Measurements from ENCODE around the gene PLPP4.

Gene PLPP4

GRCh38 chr10:120415709-120416330 lies 41.2 kb upstream of the PLPP4 start:
- H3K4me2 ChIP-seq (ENCODE audit: low read length): no peak overlapping the region
- H3K27me3 ChIP-seq (ENCODE audit: control insufficient read depth, low read length): no peaks in the 10 kb centered on the region
- H3K79me2 ChIP-seq (ENCODE audit: control insufficient read depth, low read length): no peaks in the 10 kb centered on the region
- H4K20me1 ChIP-seq (ENCODE audit: control insufficient read depth, insufficient read depth, low read depth, low read length): no peaks in the 10 kb centered on the region
- no peaks in the 10 kb centered on the region for H3K9me2 ChIP-seq (replicated peaks; ENCODE audit: control insufficient read depth, low read length)
- TF ChIP-seq EZH2phosphoT487 (IDR thresholded peaks at IDR 0.05; ENCODE audit: borderline replicate concordance, low read length): no peak
- TF ChIP-seq CTCF (IDR thresholded peaks at IDR 0.05; ENCODE audit: low read depth, low read length, poor library complexity, severe bottlenecking): no peak
- no peaks in the 10 kb centered on the region for H3K9me3 ChIP-seq (ENCODE audit: control insufficient read depth, insufficient read depth, low read length)
- no peak overlapping the region for H3K4me3 ChIP-seq (ENCODE audit: low read length)
- H3K36me3 ChIP-seq (ENCODE audit: control insufficient read depth, low read length): no peaks in the 10 kb centered on the region
- H3K27ac ChIP-seq (ENCODE audit: low read depth, low read length): no peak overlapping the region
- H3K4me1 ChIP-seq (ENCODE audit: control insufficient read depth, low read length): no peaks in the 10 kb centered on the region
- no peaks in the 10 kb centered on the region for H3F3A ChIP-seq (ENCODE audit: control insufficient read depth, insufficient read depth)

- H3K4me2 ChIP-seq (ENCODE audit: low read length): no peak overlapping the region
- H3F3A ChIP-seq (ENCODE audit: control insufficient read depth, insufficient read depth): no peaks in the 10 kb centered on the region
- H4K20me1 ChIP-seq (ENCODE audit: control insufficient read depth, insufficient read depth, low read depth, low read length): no peaks in the 10 kb centered on the region
- no peaks in the 10 kb centered on the region for H3K9me3 ChIP-seq (ENCODE audit: control insufficient read depth, insufficient read depth, low read length)
- no peaks in the 10 kb centered on the region for H3K4me1 ChIP-seq (ENCODE audit: control insufficient read depth, low read length)
- no peaks in the 10 kb centered on the region for H3K36me3 ChIP-seq (ENCODE audit: control insufficient read depth, low read length)
- no peak overlapping the region for H3K27ac ChIP-seq (ENCODE audit: low read depth, low read length)
- H3K79me2 ChIP-seq (ENCODE audit: control insufficient read depth, low read length): no peaks in the 10 kb centered on the region
- H3K9me2 ChIP-seq (replicated peaks; ENCODE audit: control insufficient read depth, low read length): no peaks in the 10 kb centered on the region
- H3K27me3 ChIP-seq (ENCODE audit: control insufficient read depth, low read length): no peaks in the 10 kb centered on the region
- no peak for TF ChIP-seq CTCF (IDR thresholded peaks at IDR 0.05; ENCODE audit: low read depth, low read length, poor library complexity, severe bottlenecking)
- TF ChIP-seq EZH2phosphoT487 (IDR thresholded peaks at IDR 0.05; ENCODE audit: borderline replicate concordance, low read length): no peak
- no peak overlapping the region for H3K4me3 ChIP-seq (ENCODE audit: low read length)
These were observed 36.6 kb upstream of the PLPP4 start for GRCh38 chr10:120420421-120420820.

GRCh38 chr10:120421250-120421649 lies 35.8 kb upstream of the PLPP4 start:
- Histone ChIP-seq H3K4me1 (ENCODE audit: control insufficient read depth, low read length) (no peaks in the 10 kb centered on the region), H3K79me2 (ENCODE audit: control insufficient read depth, low read length) (no peaks in the 10 kb centered on the region), H3F3A (ENCODE audit: control insufficient read depth, insufficient read depth) (no peaks in the 10 kb centered on the region), H4K20me1 (ENCODE audit: control insufficient read depth, insufficient read depth, low read depth, low read length) (no peaks in the 10 kb centered on the region), H3K4me3 (ENCODE audit: low read length) (no peak overlapping the region), H3K9me2 (replicated peaks; ENCODE audit: control insufficient read depth, low read length) (no peaks in the 10 kb centered on the region), H3K27ac (ENCODE audit: low read depth, low read length) (no peak overlapping the region), H3K9me3 (ENCODE audit: control insufficient read depth, insufficient read depth, low read length) (no peaks in the 10 kb centered on the region), H3K4me2 (ENCODE audit: low read length) (no peak overlapping the region), H3K36me3 (ENCODE audit: control insufficient read depth, low read length) (no peaks in the 10 kb centered on the region), H3K27me3 (ENCODE audit: control insufficient read depth, low read length) (no peaks in the 10 kb centered on the region)
- TF ChIP-seq CTCF (IDR thresholded peaks at IDR 0.05; ENCODE audit: low read depth, low read length, poor library complexity, severe bottlenecking): no peak
- TF ChIP-seq EZH2phosphoT487 (IDR thresholded peaks at IDR 0.05; ENCODE audit: borderline replicate concordance, low read length): no peak
